Stimulated activated CD4-positive, alpha-beta T cell treated with anti-CD3 and anti-CD28 coated beads, Interleukin-1b, Interleukin-23, amount 100 ng/mL, for 48 hours (primary cell): ENCODE measurements around the gene USP17L5.
"Not testable (repeated sequence)": the region's sequence is repeated elsewhere in the genome, so short reads cannot be mapped to it uniquely, and the experiment has no call there.

Experiments
- DNase-seq: peaks from one replicate; pipeline ENCODE4 v3.0.0-alpha.2; 2020

Gene USP17L5

DNA sequence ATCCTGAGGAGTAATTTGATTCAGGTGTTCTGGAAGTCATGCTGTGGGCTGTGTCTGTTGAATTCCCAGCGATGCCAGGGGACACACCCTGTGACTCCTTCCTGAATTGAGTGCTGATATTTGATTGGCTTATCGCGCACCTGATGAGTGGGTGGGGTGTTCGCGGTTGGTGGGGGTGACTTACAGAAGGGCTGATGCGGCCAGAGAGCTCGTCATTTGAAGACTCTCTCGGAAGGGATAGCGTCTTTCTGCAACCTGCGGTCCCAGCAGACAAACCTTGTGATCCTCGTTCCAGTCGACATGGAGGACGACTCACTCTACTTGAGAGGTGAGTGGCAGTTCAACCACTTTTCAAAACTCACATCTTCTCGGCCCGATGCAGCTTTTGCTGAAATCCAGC, at the start of gene USP17L5:
Gene USP17L5 (plus strand): TSS at position 301 of the 400 bp plus-strand sequence. CDS start 0 bp downstream, at position 301.
- not testable (repeated sequence) for DNase-seq

DNA sequence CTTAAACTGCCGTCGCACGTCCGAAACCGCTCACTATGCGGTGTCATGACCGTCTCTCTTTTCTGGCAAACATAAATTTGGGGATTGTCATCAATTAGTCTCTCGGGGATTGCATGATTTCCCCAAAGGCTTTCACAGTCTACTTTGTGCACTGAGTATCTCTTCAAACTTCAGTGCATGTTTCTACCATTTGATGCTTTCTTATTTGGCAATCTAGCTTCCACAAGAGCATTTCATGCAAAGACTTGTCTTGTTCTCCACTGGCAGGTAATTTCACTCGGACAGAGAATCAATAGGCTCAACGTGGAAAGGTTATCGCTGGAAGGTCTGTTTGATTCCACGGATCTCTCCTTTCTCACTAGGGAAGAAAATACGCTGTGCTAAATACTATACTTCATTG, 15.0 kb upstream of the USP17L5 start:
- not testable (repeated sequence) for DNase-seq

- DNase-seq = not testable (repeated sequence)
Measured at GRCh38 chr4:9324865-9325264, 14.3 kb upstream of the USP17L5 start, which contains the start of gene USP17L24. Gene USP17L24 (plus strand): TSS chr4:9325165. CDS start chr4:9325165, 0 bp downstream.

- not testable (repeated sequence) for DNase-seq
Measured at GRCh38 chr4:9329611-9330010, 9.6 kb upstream of the USP17L5 start, which contains the start of gene USP17L25. Gene USP17L25 (plus strand): TSS chr4:9329911. CDS start chr4:9329911, 0 bp downstream.

- not testable (repeated sequence) for DNase-seq
Measured at GRCh38 chr4:9334358-9334757, 4.8 kb upstream of the USP17L5 start, which contains the start of gene USP17L26. Gene USP17L26 (plus strand): TSS chr4:9334658. CDS start chr4:9334658, 0 bp downstream.

DNA sequence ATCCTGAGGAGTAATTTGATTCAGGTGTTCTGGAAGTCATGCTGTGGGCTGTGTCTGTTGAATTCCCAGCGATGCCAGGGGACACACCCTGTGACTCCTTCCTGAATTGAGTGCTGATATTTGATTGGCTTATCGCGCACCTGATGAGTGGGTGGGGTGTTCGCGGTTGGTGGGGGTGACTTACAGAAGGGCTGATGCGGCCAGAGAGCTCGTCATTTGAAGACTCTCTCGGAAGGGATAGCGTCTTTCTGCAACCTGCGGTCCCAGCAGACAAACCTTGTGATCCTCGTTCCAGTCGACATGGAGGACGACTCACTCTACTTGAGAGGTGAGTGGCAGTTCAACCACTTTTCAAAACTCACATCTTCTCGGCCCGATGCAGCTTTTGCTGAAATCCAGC, 4.6 kb downstream of the USP17L5 start, which contains the start of gene USP17L27:
Gene USP17L27 (plus strand): TSS at position 301 of the 400 bp plus-strand sequence. CDS start 0 bp downstream, at position 301.
- DNase-seq = not testable (repeated sequence)

DNA sequence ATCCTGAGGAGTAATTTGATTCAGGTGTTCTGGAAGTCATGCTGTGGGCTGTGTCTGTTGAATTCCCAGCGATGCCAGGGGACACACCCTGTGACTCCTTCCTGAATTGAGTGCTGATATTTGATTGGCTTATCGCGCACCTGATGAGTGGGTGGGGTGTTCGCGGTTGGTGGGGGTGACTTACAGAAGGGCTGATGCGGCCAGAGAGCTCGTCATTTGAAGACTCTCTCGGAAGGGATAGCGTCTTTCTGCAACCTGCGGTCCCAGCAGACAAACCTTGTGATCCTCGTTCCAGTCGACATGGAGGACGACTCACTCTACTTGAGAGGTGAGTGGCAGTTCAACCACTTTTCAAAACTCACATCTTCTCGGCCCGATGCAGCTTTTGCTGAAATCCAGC, 9.4 kb downstream of the USP17L5 start, which contains the start of gene USP17L28:
Gene USP17L28 (plus strand): TSS at position 301 of the 400 bp plus-strand sequence. CDS start 0 bp downstream, at position 301.
- not testable (repeated sequence) for DNase-seq

DNA sequence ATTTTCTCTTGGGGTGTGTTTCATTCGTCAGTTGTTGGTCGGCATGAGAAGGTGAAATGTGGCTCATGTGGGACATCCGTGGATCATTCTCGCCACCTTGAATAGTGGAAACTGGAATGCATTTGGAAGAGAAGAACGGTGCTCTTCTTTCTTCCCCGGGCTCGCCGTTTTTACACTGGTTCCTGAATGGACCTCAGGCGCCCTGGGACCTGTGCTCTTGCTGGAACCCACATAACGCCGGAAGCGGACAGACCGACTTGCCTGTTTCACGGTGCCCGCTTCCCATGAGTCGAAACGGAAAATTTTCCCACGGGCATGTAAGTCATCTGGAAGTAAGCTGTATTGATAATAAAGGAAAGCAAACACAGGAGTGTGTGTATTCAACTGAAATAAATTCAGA, 11.7 kb downstream of the USP17L5 start:
- not testable (repeated sequence) for DNase-seq

DNA sequence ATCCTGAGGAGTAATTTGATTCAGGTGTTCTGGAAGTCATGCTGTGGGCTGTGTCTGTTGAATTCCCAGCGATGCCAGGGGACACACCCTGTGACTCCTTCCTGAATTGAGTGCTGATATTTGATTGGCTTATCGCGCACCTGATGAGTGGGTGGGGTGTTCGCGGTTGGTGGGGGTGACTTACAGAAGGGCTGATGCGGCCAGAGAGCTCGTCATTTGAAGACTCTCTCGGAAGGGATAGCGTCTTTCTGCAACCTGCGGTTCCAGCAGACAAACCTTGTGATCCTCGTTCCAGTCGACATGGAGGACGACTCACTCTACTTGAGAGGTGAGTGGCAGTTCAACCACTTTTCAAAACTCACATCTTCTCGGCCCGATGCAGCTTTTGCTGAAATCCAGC, 14.1 kb downstream of the USP17L5 start, which contains the start of gene USP17L29:
Gene USP17L29 (plus strand): TSS at position 301 of the 400 bp plus-strand sequence. CDS start 0 bp downstream, at position 301.
- not testable (repeated sequence) for DNase-seq

DNA sequence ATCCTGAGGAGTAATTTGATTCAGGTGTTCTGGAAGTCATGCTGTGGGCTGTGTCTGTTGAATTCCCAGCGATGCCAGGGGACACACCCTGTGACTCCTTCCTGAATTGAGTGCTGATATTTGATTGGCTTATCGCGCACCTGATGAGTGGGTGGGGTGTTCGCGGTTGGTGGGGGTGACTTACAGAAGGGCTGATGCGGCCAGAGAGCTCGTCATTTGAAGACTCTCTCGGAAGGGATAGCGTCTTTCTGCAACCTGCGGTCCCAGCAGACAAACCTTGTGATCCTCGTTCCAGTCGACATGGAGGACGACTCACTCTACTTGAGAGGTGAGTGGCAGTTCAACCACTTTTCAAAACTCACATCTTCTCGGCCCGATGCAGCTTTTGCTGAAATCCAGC, 23.6 kb downstream of the USP17L5 start, which contains the start of gene USP17L30:
Gene USP17L30 (plus strand): TSS at position 301 of the 400 bp plus-strand sequence. CDS start 0 bp downstream, at position 301.
- not testable (repeated sequence) for DNase-seq

DNA sequence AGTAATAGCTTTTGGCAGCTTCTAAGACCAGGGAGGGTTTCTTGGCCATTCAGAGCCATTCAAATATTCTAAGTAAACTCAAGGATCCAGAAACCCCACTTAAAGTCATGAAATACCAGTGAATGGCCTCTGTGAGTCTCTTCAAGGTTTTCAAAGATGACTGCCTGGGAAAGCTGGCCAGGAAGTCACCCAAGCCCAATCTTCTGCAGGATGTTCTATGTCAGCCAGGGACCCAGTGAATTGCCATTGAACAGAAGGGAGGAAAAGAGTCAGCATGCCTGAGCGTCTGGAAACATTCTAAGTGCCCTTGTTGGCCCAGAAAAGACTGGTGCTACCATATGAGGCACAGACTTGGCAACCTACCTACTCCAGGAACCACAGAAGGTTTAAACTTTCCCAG, 40.7 kb downstream of the USP17L5 start:
- not testable (repeated sequence) for DNase-seq

DNA sequence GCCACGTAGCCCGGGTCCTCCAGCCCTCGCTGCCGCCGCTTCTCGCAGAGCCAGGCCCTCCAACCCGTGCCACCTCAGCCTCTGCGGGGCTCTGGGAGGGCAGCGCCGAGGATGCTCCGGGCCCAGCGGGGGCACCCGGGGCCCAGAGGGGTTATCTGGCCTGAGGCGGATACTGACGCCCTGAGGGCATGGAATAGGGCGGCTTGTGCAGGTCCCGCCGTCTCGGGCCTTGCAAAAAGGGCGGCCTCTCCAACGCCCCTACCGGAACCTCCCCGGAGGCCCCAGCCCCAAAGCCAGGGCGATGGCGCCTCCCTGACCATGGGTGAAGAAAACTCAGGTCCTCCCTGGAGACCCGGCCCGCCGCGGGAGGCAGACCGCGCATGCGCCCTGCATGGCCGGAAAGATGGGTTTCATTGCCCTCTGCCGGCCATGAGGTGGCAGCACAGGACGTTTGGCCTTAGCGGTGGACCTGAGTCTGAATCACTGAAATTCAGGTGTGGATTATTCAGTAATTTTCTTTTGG, 41.9 kb downstream of the USP17L5 start:
- DNase-seq = peak; percentile 66

- DNase-seq = no peak
Measured at GRCh38 chr4:9384126-9384525, 44.9 kb downstream of the USP17L5 start.

- not testable (repeated sequence) for DNase-seq
Measured at GRCh38 chr4:9389001-9389400, 49.8 kb downstream of the USP17L5 start.
